HFFc6 (cell line): ENCODE results near the gene SPC25. TPM values are rescaled to one million over a fixed set of nuclear protein-coding genes. Genes with fewer than 3 reads are reported as not detected.

ENCODE experiments used
- DNase-seq: peaks from one replicate; pipeline ENCODE4 v3.0.0-alpha.2; 2018
- H3K27ac Mint-ChIP-seq: 2 replicates; pipeline ENCODE4 v1.8.0; 2020; ENCODE audit warnings: mild to moderate bottlenecking, mixed read lengths
- H3K27me3 Mint-ChIP-seq: 2 replicates; pipeline ENCODE4 v1.8.0; 2021; ENCODE audit warnings: mild to moderate bottlenecking, moderate library complexity, mixed read lengths; ENCODE audit not compliant: insufficient read depth
- H3K36me3 Mint-ChIP-seq: 2 replicates; pipeline ENCODE4 v1.8.0; 2021; ENCODE audit warnings: low read depth, mixed read lengths
- H3K4me1 Mint-ChIP-seq: 2 replicates; pipeline ENCODE4 v1.8.0; 2020; ENCODE audit warnings: low read depth, mixed read lengths
- H3K4me3 Mint-ChIP-seq: 2 replicates; pipeline ENCODE4 v1.8.0; 2020; ENCODE audit warnings: mild to moderate bottlenecking, moderate library complexity, mixed read lengths
- H3K9me3 Mint-ChIP-seq: 2 replicates; pipeline ENCODE4 v1.8.0; 2020; ENCODE audit warnings: mild to moderate bottlenecking, mixed read lengths
- CTCF ChIP-seq: fragments of 200-600 bp; sonication (generic); IDR thresholded peaks from 2 replicates; pipeline ENCODE4 v1.5.0; 2021; ENCODE audit warnings: antibody characterized with exemption, mild to moderate bottlenecking
- total RNA-seq, 6 experiments: library from RNA; stranded (reverse); fragmentation: NEBNext Ultra II Directional; extraction: Animal tissue kit (Norgen Biotek cat#: 25700); gene quantifications; 2 replicates in 1 of 6; 3 replicates in 5 of 6; pipeline ENCODE4 v1.2.3, GENCODE V29; 2021

Gene SPC25
- total RNA-seq, 6 experiments from 2014 or later = 9.4 to 22.6 (median 16.2) TPM

GRCh38 chr2:168858146-168858545 lies 32.1 kb downstream of the SPC25 start:
- Mint-ChIP-seq H3K4me1 (no peaks in the 10 kb centered on the region), H3K9me3 (no peaks in the 10 kb centered on the region)

GRCh38 chr2:168855601-168856000 lies 34.6 kb downstream of the SPC25 start:
- Mint-ChIP-seq H3K9me3 (no peaks in the 10 kb centered on the region), H3K36me3 (peaks cover 9% of the 10 kb centered on the region), H3K4me3 (no peak overlapping the region), H3K27me3 (no peaks in the 10 kb centered on the region), H3K27ac (no peak overlapping the region), H3K4me1 (peaks cover 8% of the 10 kb centered on the region)
- no peak for TF ChIP-seq CTCF
- no peak for DNase-seq

More at GRCh38 chr2:168858146-168858545, 32.1 kb downstream of the SPC25 start:
- Mint-ChIP-seq H3K36me3 (peaks cover 9% of the 10 kb centered on the region), H3K27ac (no peak overlapping the region), H3K27me3 (no peaks in the 10 kb centered on the region; the same call in 1 of the 2 replicates), H3K4me3 (no peak overlapping the region)
- no peak for TF ChIP-seq CTCF
- no peak for DNase-seq

GRCh38 chr2:168854651-168855050 lies 35.6 kb downstream of the SPC25 start:
- H3K4me3 Mint-ChIP-seq = no peak overlapping the region
- no peaks in the 10 kb centered on the region for H3K27me3 Mint-ChIP-seq
- no peak overlapping the region for H3K27ac Mint-ChIP-seq
- TF ChIP-seq CTCF = no peak
- no peaks in the 10 kb centered on the region for H3K9me3 Mint-ChIP-seq
- H3K36me3 Mint-ChIP-seq = peaks cover 9% of the 10 kb centered on the region
- DNase-seq = no peak
- peaks cover 8% of the 10 kb centered on the region for H3K4me1 Mint-ChIP-seq

GRCh38 chr2:168853471-168853870 lies 36.8 kb downstream of the SPC25 start:
- H3K4me1 Mint-ChIP-seq = peaks cover 8% of the 10 kb centered on the region
- DNase-seq = no peak
- no peak for TF ChIP-seq CTCF
- peaks cover 9% of the 10 kb centered on the region for H3K36me3 Mint-ChIP-seq
- no peaks in the 10 kb centered on the region for H3K27me3 Mint-ChIP-seq
- no peaks in the 10 kb centered on the region for H3K9me3 Mint-ChIP-seq
- H3K4me3 Mint-ChIP-seq = no peak overlapping the region
- no peak overlapping the region for H3K27ac Mint-ChIP-seq

- H3K36me3 Mint-ChIP-seq = peaks cover 9% of the 10 kb centered on the region
- no peak for TF ChIP-seq CTCF
- no peaks in the 10 kb centered on the region for H3K27me3 Mint-ChIP-seq
These were observed 37.7 kb downstream of the SPC25 start for GRCh38 chr2:168852481-168852880.

More at GRCh38 chr2:168852481-168852880, 37.7 kb downstream of the SPC25 start:
- Mint-ChIP-seq H3K27ac (no peak overlapping the region), H3K9me3 (no peaks in the 10 kb centered on the region), H3K4me3 (no peak overlapping the region), H3K4me1 (peaks cover 8% of the 10 kb centered on the region)
- no peak for DNase-seq
